HL-60 (cell line): ENCODE measurements around the gene SLC25A11.

ENCODE experiments used
- CTCF ChIP-seq: IDR thresholded peaks from one replicate; pipeline ENCODE4 v1.5.1; 2011; ENCODE audit warnings: low read length, control low read depth, inconsistent platforms; ENCODE audit not compliant: insufficient read depth
- GABPA ChIP-seq: IDR thresholded peaks from 2 replicates; pipeline ENCODE4 v1.6.1; 2012; ENCODE audit warnings: low read depth
- POLR2AphosphoS5 ChIP-seq: IDR thresholded peaks from 2 replicates; pipeline ENCODE4 v1.6.1; 2012; ENCODE audit warnings: low read depth
- SPI1 ChIP-seq: IDR thresholded peaks from 2 replicates; pipeline ENCODE4 v1.6.1; 2012; ENCODE audit warnings: low read depth, mild to moderate bottlenecking, borderline replicate concordance

- TF ChIP-seq SPI1 (no peak), GABPA (no peak), CTCF (peak; percentile 19), POLR2AphosphoS5 (no peak)
Observed at GRCh38 chr17:4980644-4981216, 40.9 kb upstream of the SLC25A11 start.
